CD4-positive, alpha-beta T cell (primary cell): Measurements from ENCODE around the gene GRHPR. TPM values are rescaled to one million over a fixed set of nuclear protein-coding genes. Genes with fewer than 3 reads are reported as not detected.

Source experiments
- ATAC-seq: fragments of 200-7000 bp; cut with Tn5 transposase; one replicate; pipeline ENCODE4 v1.10.0; 2022; ENCODE audit warnings: mild to moderate bottlenecking; ENCODE audit not compliant: poor library complexity
- CTCF ChIA-PET: fragments of 350-600 bp; sonication (Branson Sonifier 250); formaldehyde crosslinking; loops from one replicate; lab custom pipeline; 2021; ENCODE audit warnings: antibody characterized with exemption, inconsistent platforms; lab: Charles Lee
- POLR2A ChIA-PET: fragments of 350-600 bp; sonication (Branson Sonifier 250); formaldehyde crosslinking; loops from one replicate; lab custom pipeline; 2021; ENCODE audit warnings: antibody characterized with exemption, inconsistent platforms; lab: Charles Lee
- DNase-seq, 14 experiments: peaks; one replicate each; pipeline ENCODE4 v3.0.0-alpha.2; 2013 to 2020; ENCODE audit warnings: mixed read lengths in 2 of 14
- H3K27ac ChIP-seq, 2 donors: one replicate each; pipeline versions ENCODE4 v1.5.1 to v1.7.0; 2013; ENCODE audit warnings: low read length in 2 of 2, low read depth in 1 of 2, mild to moderate bottlenecking in 1 of 2
- H3K27me3 ChIP-seq, 2 experiments: 1 replicate in 1 of 2; 2 replicates in 1 of 2; pipeline versions ENCODE4 v1.6.1 to v1.7.0; 2013; ENCODE audit warnings: low read length in 2 of 2, control low read depth in 1 of 2, mild to moderate bottlenecking in 1 of 2, moderate library complexity in 1 of 2; ENCODE audit not compliant: insufficient read depth in 2 of 2, control insufficient read depth in 1 of 2
- H3K36me3 ChIP-seq: one replicate; pipeline ENCODE4 v1.6.1; 2013; ENCODE audit warnings: low read length, control low read depth; ENCODE audit not compliant: insufficient read depth
- H3K4me1 ChIP-seq: one replicate; pipeline ENCODE4 v1.6.1; 2013; ENCODE audit warnings: low read length, control low read depth; ENCODE audit not compliant: insufficient read depth
- H3K4me3 ChIP-seq: one replicate; pipeline ENCODE4 v1.5.1; 2013; ENCODE audit warnings: mild to moderate bottlenecking, low read length, moderate library complexity
- H3K9me3 ChIP-seq, 2 experiments: 1 replicate in 1 of 2; 2 replicates in 1 of 2; pipeline versions ENCODE4 v1.6.1 to v1.7.0; 2013; ENCODE audit warnings: low read length in 2 of 2, mild to moderate bottlenecking in 2 of 2, control low read depth in 1 of 2, moderate library complexity in 1 of 2; ENCODE audit not compliant: control insufficient read depth in 1 of 2, insufficient read depth in 1 of 2
- H3K27ac Mint-ChIP-seq: one replicate; pipeline ENCODE4 v1.8.0; 2020; ENCODE audit warnings: mixed read lengths
- H3K27me3 Mint-ChIP-seq: one replicate; pipeline ENCODE4 v1.8.0; 2021; ENCODE audit warnings: mixed read lengths
- H3K36me3 Mint-ChIP-seq: one replicate; pipeline ENCODE4 v1.8.0; 2021; ENCODE audit warnings: low read depth, mixed read lengths
- H3K4me1 Mint-ChIP-seq: one replicate; pipeline ENCODE4 v1.8.0; 2021; ENCODE audit warnings: low read depth, mixed read lengths
- H3K4me3 Mint-ChIP-seq: one replicate; pipeline ENCODE4 v1.8.0; 2020; ENCODE audit warnings: mild to moderate bottlenecking, mixed read lengths
- H3K9me3 Mint-ChIP-seq: one replicate; pipeline ENCODE4 v1.8.0; 2020; ENCODE audit warnings: mixed read lengths
- CTCF ChIP-seq: fragments of 200-600 bp; IDR thresholded peaks from one replicate; pipeline ENCODE4 v1.8.0; 2022; ENCODE audit warnings: antibody characterized with exemption, mild to moderate bottlenecking
- intact Hi-C, 2 experiments: fragments of 100-400 bp; cut with DNase I in 1 of 2; cut with micrococcal nuclease in 1 of 2; formaldehyde crosslinking; loops; one replicate each; pipeline versions ENCODE4 v1.15.1 to v1.9.0; 2023 to 2025; cut with DNase I, micrococcal nuclease
- total RNA-seq, 174 experiments: library from RNA in 2 of 174; stranded (reverse) in 2 of 174; gene quantifications; one replicate each; pipeline ENCODE4 v1.2.3 and lab custom pipeline; 2021 to 2026

The GRHPR gene
- total RNA-seq, 2 experiments from 2014 or later, result 29.0 to 29.6 TPM

DNA sequence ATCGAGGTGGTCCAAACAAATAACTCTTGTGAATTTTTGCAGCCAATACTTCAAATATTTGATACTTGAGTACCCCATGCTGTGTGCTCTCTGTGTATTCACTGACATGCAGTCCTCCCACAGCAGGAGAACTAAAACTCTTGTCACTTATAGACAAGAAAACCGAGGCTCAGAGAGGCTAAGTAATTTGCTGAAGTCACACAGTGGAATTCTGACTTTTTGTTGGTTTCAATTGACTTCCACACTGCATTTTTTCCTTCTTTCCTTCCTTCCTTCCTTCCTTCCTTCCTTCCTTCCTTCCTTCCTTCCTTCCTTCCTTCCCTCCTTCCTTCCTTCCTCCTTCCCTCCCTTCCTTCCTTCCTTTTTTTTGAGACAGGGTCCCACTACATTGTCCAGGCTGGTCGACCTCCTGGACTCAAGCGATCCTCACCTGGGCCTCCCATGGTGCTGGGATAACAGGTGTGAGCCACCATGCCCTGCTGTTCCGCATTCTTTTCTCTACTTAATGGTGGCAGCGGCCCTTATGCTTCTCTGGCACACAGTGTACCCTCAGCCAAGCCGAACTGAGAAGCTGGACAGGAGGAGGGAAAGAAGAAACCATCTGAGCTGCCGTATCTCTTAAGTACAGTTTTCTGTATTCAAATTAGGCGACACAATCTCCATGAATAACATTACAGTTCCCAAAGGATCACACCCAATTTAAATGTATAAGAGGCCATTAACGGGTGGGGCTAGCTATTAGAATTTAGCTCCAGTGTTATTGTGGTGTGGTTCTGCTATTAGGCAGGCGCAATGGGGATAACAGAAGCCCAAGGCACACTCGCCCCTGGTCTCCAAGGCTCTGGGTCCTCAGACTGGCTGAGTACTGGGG is 38.4 kb upstream of the GRHPR start:
- no peak for TF ChIP-seq CTCF
- Mint-ChIP-seq H3K27ac (no peak overlapping the region), H3K9me3 (no peaks in the 10 kb centered on the region), H3K36me3 (no peaks in the 10 kb centered on the region), H3K4me3 (no peak overlapping the region), H3K4me1 (no peaks in the 10 kb centered on the region), H3K27me3 (no peaks in the 10 kb centered on the region)
- H3K4me1 ChIP-seq, result no peaks in the 10 kb centered on the region
- no peaks in the 10 kb centered on the region for H3K27me3 ChIP-seq
- H3K9me3 ChIP-seq, result no peaks in the 10 kb centered on the region
- no peak overlapping the region for H3K4me3 ChIP-seq
- ChIA-PET CTCF (no interaction called here), POLR2A (no interaction called here)
- no peak for DNase-seq
- H3K36me3 ChIP-seq, result no peaks in the 10 kb centered on the region
- ATAC-seq, result no peak
- intact Hi-C loops, result no loop called here
- H3K27ac ChIP-seq, result no peak overlapping the region

DNA sequence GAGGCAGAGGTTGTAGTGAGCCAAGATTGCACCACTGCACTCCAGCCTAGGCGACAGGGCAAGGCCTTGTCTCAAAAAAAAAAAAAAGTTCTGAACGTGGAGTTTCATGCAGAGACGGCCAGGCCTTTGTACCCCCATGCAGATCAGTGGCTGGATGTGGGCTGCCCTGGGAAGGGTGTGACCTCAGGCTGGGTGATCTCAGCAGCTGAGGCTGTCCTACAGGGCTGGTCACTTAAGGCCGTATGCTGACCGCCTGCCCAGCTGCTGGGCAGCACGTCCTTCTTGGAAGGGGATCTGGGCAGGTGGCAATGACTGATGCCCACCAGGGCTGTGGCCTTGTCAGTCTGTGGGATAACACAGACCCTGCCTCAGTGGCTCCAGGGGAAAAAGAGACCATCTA is 37.2 kb upstream of the GRHPR start:
- Histone ChIP-seq H3K36me3 (no peaks in the 10 kb centered on the region), H3K4me1 (no peaks in the 10 kb centered on the region), H3K9me3 (no peaks in the 10 kb centered on the region), H3K4me3 (no peak overlapping the region), H3K27ac (no peak overlapping the region), H3K27me3 (no peaks in the 10 kb centered on the region)
- H3K4me3 Mint-ChIP-seq, result no peak overlapping the region
- no peaks in the 10 kb centered on the region for H3K27me3 Mint-ChIP-seq
- H3K36me3 Mint-ChIP-seq, result no peaks in the 10 kb centered on the region
- no peak for ATAC-seq
- CTCF ChIA-PET, result no interaction called here
- intact Hi-C loops, result loop anchor here in 1 of 2 experiments (5.0 kb wide), 2 partner anchors 388 to 513 kb away; no protein-coding TSS in a partner anchor
- no peaks in the 10 kb centered on the region for H3K4me1 Mint-ChIP-seq
- H3K9me3 Mint-ChIP-seq, result no peaks in the 10 kb centered on the region
- POLR2A ChIA-PET, result no interaction called here
- TF ChIP-seq CTCF, result no peak
- DNase-seq, result no peak
- H3K27ac Mint-ChIP-seq, result no peak overlapping the region

DNA sequence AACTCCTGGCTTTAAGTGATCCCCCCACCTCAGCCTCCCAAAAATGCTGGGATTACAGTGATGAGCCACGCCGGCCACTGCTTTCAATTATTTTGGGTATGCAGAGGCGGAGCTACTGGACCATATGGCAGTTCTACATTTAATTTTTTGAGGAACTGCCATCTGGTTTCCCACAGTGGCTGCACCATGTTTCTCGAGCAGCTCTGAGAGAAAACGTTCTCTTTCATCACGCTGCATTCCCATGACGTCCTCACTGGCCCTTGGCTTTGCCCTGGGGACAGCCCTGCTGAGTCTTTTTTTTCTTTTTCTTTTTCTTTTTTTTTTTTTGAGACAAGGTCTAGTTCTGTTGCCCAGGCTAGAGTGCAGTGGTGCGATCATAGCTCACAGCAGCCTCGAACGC is 35.5 kb upstream of the GRHPR start:
- ATAC-seq, result no peak
- H3K4me3 Mint-ChIP-seq, result no peak overlapping the region
- no peaks in the 10 kb centered on the region for H3K9me3 Mint-ChIP-seq
- ChIA-PET CTCF (no interaction called here), POLR2A (no interaction called here)
- H3K27ac Mint-ChIP-seq, result no peak overlapping the region
- H3K36me3 Mint-ChIP-seq, result no peaks in the 10 kb centered on the region
- no peaks in the 10 kb centered on the region for H3K27me3 Mint-ChIP-seq
- Histone ChIP-seq H3K9me3 (no peaks in the 10 kb centered on the region), H3K36me3 (no peaks in the 10 kb centered on the region), H3K27me3 (no peaks in the 10 kb centered on the region), H3K4me1 (no peaks in the 10 kb centered on the region), H3K4me3 (no peak overlapping the region), H3K27ac (no peak overlapping the region)
- no peak for DNase-seq
- intact Hi-C loops, result loop anchor here in 1 of 2 experiments (5.0 kb wide), 2 partner anchors 390 to 515 kb away; no protein-coding TSS in a partner anchor
- TF ChIP-seq CTCF, result no peak
- no peaks in the 10 kb centered on the region for H3K4me1 Mint-ChIP-seq
